HG03097 (cell line): ENCODE data around the gene DPYSL5.
"Not testable (repeated sequence)": the region's sequence is repeated elsewhere in the genome, so short reads cannot be mapped to it uniquely, and the experiment has no call there.

Source experiments
- ATAC-seq: cut with Tn5 transposase; IDR thresholded peaks from one replicate; pipeline ENCODE4 v1.9.1; 2021; ENCODE audit not compliant: unreplicated experiment, low FRiP score

Gene DPYSL5

DNA sequence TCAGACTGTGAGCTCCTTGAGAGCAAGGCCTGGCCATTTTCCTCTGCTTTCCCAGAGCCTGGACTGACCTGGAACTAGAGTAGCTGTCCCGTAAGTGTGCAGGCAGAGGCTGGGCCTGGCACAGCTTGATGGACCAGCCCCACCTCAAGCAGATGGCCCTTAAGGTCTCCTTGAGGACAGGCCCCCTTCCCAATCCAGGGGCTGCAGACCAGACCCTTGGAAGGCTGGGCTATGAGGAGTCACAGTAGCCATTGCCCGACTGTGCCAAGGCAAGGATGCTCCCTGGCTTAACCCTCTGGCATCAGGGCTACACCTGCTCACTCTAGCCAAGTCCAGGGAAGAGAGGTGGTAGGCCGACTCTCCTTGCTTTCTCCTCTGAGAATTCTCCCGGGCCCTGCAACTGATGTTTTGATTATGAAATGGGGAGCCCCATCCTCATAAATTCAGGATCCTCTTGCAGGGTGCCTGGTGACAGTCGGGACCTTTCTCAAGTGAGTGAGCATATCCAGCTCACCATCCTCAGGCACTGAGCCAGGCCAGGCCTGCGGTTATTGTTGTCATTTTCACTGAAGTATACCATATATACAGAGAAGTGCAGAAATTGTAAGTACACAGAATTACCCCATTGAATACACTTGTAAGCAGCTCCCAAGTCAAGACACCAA, 51.7 kb downstream of the DPYSL5 start:
- ATAC-seq: no peak

DNA sequence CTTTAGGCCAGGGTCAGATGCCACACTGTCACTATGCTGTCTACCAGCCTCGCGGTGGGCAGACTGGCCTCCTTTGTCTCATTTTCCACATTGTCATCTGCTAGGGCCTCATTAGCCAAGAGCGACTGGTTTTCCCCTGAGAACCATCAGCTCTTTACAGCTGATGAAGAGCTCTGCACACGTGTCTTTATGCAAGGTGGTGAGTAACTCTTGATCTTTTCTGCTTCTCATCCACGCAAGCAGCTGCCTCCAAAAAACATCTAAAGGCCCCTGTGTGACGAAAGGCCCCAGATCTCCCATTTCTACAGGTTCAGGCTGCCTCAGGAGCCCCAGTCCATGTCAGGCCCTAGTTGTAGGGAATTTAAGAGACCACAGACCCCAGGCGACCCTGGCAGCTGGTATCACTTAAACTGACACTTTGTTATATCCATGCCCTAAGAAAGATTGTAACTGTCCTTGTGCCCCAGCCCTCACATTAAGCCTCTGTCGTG, 52.9 kb downstream of the DPYSL5 start:
- ATAC-seq: no peak

DNA sequence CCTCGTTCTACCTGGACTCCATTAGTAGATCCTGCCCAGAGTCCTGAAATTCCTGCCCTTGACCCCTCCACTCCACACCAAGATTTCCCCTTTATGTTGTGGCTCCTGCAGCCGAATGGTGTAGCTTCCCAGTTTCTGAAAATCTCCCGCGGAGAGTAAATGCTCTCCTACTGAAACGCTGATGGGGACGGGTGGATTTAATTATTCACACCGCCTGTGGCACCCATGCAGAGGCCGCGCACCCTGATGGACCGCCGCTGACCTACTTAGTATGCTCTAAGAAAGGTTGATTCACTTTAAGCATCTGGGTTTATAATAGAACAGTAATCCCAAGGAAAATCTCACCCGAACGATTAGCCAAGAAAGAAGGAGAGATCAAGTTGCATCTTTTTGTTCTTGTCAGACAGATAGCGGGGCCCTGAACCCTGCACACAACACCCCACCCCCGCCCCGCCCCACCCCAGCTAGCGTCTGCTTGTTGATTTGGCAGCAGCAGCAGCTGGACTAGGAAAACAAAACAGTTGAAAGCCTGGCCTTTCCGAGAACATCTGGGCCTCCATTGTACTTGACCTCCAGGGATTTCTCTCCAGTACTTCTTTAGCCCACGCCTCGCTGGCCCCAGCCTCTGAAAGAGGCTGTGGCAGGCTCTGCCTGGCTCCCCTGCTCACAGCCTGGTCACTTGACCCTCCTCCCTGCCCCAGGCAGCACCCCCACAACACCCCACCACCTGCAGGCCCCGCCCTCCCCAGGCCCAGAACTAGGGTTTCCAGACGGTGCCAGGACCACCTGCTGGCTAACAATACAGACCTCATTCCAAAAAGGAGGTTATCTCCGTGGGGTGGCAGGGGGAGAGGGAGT, 53.6 kb downstream of the DPYSL5 start:
- ATAC-seq: no peak

DNA sequence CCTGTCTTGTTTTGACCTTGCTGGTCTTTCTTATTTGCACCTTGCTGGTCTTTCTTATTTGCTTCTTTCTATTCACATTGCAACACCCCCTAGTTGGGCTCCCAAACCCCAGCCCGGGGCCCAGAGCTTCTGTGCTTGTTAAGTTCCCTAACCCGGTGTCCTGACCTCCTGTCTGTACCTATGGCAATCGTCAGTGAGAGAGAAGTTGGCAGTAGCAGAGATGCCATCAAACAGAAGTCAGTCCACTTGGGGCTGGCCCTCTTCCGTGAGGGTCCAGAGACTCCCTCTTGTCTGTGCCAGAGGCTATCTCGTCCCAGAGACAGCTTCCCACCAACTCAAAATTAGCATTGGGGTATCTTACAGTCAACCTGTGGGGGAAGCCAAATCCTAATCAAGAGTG, 55.7 kb downstream of the DPYSL5 start:
- ATAC-seq: no peak

DNA sequence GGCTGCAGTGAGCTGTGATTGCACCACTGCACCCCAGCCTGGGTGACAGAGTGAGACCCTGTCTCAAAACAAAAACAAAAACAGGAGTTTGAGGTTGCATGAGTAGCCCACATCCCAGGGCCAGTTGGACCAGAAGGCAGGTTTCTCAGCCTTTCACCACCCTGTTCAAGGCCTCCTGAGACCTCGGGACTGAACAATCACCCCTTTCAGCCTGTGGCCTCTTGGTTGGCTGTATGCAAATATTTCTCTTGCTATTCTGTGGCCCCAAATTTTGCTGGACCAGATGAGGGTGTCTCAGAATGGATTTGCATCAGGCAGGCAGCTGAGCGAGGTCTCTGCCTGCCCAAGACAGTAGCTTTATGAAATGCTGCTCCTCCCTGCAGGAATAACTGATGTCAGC, 56.9 kb downstream of the DPYSL5 start:
- peak; percentile 54 for ATAC-seq

DNA sequence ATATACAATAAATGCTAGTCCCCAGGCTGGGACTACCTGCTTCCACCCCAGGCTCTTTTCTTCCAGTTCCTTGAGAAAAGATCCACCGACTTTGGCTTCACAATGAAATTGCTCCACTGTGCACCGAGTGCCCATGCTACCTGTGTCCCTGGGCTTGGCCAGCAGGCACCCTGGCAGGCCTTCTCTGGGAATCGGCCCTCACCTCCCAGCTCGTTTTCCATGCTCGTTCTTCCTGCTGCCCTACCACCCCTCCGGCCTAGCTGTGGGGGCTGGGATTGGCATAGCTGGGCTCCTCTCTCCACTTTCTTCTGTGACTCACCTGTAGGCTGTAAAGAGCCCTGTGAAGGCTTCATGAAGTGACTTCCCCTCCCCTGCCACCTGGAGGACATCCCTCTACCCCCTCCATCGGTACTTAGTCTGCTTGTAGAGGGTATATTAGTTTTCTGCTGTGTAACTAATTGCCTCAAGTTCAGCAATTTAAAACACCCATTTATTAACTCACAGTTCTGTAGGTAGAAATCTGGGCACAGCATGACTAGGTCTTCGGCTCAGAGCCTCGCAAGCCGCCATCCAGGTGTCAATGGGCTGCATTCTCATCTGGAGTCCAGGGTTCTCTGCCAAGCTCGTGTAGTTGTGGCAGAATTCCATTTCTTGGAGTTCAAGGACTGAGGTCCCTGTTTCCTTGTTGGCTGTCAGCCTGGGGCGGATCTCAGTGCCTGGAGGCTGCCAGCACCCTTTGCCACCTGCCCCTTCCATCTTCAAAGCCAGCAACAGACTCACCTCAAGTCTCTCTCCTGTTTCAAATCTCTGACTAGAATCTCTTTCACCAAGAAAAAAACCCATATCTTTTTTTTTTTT, 57.6 kb downstream of the DPYSL5 start:
- ATAC-seq: no peak

DNA sequence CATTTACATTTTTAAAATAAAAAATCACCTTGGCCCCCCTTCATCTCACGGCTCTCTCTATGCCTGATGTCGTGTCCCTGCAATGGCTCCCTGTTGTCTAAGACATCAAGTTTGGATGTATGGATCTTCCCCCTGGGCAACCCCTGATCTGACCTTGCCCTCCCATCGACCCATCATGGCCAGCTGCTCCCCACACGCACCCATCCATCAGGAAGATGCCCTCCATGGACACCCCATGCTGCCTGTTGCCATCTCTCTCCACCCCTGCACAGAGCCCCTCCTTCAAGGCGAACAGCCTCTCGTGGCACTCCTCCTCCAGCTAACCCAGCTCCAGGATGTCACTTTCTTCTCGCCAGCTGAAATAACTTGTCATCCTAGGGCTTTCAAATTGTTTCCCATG, 59.5 kb downstream of the DPYSL5 start:
- no peak for ATAC-seq

DNA sequence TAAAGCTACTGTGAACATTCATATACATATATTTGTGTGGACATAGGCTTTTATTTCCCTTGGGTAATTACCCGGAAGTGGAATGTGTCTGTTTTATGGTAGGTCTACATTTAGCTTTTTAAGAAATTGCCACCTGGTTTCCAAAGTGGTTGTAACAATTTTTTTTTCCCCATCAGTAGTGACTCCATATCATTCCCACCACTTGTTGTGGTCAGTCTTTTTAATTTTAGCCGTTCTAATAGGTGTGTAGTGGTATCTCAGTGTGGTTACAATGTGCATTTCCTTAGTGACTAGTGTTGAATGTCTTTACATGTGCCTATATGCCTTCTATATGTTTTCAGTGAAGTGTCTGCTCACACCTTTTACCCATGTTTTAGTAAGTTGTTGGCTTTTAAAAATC, 62.2 kb downstream of the DPYSL5 start:
- ATAC-seq: no peak

DNA sequence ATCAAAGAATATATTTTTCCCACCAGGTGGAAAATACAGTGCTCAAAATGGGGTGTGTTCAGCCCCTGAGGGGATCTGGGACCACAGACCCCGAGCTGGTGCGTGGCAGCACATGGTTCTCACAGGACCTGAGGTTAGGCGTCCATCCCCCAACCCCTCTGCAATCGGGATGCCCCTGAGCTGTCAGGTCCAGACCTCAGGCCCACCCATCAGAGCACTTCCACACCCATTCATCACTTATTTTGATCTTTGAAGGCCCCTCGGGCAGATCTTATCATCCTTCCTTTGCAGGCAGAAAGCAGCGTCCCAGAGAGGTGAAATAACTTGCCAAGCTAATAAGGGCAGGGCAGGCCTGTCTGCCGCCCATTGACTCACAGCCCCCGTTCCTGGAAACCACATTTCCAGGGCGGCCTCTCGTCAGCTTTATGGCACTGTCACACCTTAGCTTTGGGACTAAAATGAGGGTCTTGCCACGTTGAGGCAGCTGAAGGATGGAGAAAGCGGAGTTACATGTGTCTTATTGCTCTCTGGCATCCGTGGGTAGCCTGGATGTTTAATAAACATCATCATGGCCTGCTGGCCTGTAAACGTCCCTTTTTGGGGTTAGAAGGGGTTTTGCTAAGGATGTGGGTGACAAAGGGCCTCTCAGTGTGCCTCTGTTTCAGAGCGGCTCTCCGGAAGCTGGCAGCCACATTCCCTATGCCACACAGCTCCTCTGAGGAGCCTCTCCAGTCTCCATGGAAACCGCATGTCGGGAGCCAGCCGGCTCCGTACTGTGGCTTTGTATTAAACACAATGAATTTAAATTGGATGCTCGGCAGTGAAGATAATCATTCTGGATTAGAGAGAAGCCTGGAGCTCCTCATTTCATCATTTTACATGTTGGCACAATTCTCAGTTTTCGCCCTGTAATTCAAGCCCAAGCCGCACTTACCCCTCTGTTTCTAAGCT, 64.3 kb downstream of the DPYSL5 start:
- no peak for ATAC-seq

DNA sequence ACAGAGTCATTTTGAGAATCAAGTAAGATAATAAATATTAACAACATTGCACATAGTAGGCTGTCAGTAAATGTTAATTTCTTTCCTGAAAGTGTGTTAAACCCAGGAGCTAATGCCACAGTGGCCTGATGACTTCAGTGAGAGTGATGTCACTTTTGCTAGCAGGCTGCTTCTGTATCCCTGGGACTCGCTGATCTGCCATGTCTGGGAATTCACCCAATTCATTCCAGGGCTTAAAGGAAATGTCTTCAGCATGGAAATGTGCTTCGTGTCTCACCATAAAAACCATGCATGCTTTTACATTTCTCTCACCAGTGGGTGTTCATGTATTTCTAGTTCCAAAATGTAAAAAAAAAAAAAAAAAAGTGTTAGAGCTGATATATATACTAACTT, 65.7 kb downstream of the DPYSL5 start:
- no peak for ATAC-seq

DNA sequence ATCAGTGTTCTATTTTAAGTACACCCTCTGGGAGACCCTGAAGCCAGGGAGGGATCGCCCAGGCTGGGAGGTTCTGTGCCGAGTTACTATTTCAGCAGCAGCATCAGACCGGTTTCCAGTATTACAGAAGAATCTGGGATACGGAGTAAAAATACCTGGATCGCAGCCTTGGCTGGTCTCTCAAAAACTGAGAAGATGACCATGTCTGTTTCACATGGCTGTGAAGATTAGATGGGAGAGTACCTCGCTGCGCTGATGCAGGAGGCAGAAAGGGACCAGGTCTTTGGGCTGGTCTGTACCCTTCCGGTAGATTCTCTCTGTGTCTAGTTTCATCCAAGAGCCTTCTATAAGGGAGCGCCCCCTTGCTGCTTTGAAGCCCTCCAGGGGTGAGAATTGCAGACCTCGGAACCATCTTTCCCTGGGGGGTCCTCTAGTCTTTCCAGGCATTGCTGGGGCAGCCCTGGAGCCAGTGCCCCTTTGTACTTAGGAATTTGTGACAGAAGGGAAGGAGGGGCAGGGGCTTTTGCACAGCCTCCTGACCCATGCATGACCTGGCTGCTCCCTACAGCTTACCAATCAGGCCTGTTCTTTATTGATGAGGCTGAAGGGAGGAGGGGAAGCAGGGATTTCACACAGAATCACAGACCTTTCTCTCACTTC, 66.2 kb downstream of the DPYSL5 start:
- no peak for ATAC-seq

DNA sequence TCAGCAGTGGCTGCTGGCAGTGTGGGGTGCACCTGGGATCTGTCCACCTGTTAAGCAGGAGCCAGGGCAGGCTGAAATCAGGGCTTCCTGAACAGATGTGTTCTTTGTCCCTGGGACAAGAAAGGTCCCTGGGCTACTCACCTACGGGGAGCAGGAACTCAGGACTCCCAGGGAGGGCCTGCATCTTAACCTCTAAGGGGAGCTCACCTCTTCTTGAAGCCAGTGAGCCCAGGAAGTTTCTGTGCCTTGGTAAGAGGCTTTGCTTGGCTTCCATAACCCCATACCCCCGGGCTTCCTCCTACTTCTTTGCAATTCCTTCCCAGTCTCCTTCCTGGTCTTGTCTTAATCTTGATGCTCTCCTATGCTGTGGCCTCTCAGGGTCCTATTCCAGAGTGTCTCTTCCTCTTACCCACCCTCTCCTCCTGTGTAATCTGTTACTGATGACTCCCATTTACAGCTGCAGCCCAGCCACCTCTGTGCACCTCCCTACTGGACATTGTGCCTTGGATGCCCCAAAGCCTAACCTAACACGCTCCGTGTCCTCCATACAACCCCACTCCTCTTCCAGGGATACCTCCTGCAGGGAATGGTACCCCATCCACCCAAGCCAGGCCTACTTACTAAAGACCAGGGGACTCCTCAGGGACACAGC, 66.9 kb downstream of the DPYSL5 start:
- ATAC-seq: no peak

DNA sequence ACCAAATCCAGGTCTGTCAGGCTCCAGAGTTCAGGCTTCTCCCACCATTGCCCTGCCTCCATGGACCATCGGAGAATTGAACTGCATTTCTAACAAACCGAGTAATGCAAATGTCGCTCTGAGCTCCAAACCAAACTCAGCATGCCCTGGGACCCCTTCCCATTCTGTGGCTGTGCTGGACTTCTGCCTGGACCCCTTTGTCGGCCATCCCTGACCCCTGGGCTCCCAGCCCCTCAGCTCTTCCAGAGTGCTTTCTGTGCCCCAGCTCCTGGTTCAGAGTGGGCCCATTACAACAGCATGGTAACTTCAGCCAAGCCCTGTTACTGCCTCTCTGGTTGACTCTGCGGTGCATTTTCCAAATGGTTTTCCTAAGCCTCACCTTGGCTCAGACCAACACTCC, 67.4 kb downstream of the DPYSL5 start:
- no peak for ATAC-seq

DNA sequence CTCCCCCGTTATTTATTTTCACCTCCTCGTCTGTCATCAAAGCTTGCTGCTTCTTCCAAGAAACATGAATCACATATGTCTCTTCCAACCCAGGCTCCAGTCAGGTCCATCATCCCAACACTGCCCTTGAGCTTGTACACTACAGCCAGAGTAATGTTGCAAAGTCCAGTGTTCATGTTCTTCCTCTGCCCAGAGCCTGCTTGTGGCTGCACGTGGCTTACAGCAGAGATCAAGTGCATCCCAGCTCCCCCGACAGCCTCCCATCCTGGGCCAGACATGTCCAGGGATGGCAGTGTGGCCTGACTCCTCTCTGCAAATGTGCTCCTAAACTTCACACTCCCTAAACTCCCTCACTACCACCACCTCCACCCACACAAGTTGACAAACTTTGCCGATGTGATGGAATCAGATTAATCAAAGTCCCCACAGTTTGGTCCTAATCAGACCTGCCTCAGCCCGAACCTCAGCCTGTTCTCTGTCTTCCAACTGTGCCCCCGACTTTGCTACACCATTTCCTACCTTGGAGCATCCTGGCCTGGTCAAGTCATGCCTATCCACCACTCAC, 68.3 kb downstream of the DPYSL5 start:
- ATAC-seq: no peak

DNA sequence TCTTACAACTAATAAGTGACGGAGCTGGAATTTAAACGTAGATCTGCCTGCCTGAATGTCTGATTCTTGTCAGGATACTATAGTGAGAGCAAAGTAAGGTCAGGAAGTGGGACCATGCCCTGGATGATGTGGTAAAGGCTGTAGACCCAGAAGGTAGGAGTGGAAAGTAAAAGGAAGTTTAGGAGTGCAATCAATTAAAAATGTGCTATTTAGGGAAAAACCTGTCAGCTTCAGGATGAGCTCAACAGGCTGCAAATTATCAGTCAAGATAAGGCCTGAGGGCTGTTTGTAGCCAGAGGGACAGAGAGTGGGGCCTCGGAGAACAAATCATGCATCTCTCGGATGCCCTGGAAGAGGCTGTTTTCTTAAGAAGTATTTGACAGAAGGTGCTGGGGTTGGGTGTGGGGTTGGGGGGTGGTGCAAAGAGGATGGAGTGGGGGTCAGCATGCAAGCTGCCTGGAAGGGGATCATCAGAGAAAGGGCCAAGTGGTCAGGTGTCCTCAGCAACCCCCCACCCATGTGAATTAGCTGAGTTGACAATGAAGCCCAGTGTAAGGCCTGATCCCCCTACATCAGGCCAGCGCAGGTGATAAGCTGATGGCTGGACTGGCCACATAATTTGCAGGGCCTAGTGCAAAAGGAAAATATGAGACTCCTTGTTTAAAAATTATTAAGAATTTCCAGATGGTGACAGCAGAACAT, 69.4 kb downstream of the DPYSL5 start:
- ATAC-seq: no peak

DNA sequence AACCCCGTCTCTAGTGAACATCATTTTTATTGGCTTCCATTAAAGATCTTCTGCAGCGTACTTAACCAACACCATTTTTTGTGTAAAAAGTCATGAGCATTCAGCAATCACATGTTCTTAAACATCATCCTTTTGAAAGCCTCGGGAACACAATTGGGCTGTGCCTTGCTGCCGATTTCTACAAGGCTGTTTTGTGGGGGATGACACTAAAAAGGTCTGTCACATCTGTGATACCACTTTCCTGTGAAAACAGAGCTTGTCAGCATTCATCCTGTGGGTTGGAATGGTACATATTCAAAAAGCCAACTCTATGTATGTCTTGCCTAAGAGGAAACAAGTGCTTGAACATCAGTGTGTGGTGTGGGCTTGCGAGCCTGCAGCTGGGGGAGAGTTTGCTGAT, 73.4 kb downstream of the DPYSL5 start:
- ATAC-seq: no peak

DNA sequence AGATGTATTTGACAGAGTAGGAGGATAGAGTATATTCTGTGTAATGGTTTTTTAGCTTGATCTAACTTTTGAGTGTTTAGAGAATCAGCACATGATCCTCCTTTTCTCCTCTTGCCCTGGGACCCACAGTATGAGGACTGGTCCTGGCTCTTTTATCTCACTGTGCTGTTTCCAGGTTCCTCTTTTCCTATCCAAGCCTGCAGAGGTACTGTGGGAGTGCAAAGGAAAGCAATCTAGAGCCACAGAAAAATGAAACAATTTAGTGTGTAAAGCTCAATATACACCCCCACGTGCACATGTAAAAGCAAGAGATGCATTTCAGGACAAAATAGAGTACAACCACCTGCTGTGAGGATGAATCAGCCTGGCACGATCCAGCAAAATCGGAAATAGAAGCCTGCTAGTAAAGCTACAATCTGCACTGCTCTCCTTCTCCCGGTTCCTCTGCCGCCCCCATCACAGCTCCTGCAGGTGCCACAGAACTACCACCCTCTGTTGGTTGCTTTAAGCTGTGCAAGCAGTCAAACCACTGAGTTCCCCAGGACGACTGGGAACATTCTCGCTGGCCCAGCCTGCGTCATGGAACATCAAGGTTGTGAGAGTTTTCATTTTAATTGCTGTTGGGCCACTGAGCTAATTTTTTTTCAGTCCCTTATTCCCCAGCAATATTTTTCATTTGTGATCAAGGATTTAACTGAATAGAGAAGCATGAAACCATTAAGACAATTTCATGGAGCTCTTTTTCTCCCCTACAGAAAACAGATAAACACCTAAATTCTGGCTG, 74.7 kb downstream of the DPYSL5 start:
- ATAC-seq: no peak

DNA sequence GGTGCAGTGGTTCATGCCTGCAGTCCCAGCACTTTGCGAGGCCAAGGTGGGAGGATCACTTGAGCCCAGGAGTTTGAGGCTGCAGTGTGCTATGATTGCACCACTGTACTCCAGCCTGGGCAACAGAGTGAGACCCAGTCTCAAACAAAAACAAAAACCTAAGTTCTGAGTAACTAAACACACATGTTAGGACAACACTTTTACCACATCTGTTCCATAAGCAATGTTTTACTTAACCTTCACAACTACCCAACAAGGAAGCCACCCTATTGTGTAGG, 75.2 kb downstream of the DPYSL5 start:
- ATAC-seq: not testable (repeated sequence)
